Stimulated activated CD8-positive, alpha-beta memory T cell treated with anti-CD3 and anti-CD28 coated beads, Interleukin-12 subunit alpha, Interleukin-12 subunit beta, amount 100 ng/mL, for 4 hours (primary cell): ENCODE results near the gene FBLN2.

Source experiments
- DNase-seq: peaks from one replicate; pipeline ENCODE4 v3.0.0-alpha.2; 2020; ENCODE audit warnings: low read depth

The FBLN2 gene

DNA sequence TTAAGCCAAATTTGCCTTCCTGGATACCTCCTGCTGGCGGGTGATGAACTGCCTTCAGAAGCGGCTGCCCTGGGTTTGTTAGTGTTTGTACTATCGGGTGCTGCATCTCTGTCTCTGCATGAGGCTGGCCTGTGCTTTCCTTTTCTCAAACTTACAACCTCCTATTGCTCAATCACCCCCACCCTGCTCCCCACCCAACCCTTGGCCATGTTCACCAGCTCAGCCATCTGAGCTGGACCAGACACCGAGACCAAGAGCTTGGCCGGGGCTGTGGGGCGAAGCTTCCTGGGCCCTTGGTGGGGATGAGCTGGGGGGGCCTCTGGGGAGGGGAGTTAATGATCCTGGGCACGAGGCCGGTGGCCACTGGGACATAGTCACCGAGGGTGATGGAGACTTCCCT, 16.8 kb upstream of the FBLN2 start:
- DNase-seq = no peak

- no peak for DNase-seq
These were observed 16.3 kb upstream of the FBLN2 start for GRCh38 chr3:13532631-13533030.

- DNase-seq = no peak
These were observed 15.0 kb upstream of the FBLN2 start for GRCh38 chr3:13533885-13534301.

GRCh38 chr3:13535526-13535875, 13.4 kb upstream of the FBLN2 start:
- no peak for DNase-seq

DNA sequence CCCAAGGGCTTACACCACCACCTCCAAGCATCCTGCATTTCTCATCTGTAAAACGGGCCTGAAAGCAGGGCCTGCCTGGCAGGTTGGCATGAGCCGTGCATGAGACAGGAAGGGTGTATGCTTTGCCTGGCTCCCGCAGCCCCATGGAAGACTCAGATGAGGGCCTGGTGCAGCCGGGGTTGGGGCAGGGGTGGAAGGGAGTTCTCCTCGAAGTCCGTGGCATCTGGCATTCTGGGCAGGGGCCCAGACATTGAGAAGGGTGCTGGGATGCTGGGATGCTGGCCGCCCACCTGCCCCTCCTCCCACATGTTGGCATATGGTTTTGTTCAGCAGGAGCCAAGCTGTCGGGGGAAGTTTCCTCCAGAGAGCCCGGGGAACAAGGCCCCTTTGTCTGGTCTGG, 13.0 kb upstream of the FBLN2 start:
- DNase-seq = no peak

- DNase-seq = no peak
These were observed 12.5 kb upstream of the FBLN2 start for GRCh38 chr3:13536432-13536831.

DNA sequence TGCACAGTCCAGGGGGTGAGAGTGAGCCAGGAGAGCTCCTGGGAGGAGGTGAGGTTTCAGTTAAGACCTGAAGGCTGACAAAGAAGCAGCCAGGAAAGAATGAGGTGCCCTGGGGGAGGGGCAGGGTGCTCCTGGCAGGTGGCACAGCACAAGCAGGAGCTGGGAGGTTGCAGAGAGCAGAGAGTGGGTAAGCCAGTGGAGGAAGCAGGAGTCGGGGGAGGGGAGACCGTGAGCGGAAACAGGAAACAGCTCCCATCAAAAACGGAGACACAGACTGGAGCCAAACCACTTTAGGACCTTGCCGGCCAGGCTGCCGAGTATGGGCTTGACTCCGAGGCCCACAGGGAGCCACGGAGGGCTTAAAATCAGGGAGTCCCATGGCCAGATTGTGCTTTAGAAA, 12.1 kb upstream of the FBLN2 start:
- no peak for DNase-seq

GRCh38 chr3:13537244-13537908, 11.5 kb upstream of the FBLN2 start:
- no peak for DNase-seq

GRCh38 chr3:13537909-13538296, 11.0 kb upstream of the FBLN2 start:
- DNase-seq = no peak

DNA sequence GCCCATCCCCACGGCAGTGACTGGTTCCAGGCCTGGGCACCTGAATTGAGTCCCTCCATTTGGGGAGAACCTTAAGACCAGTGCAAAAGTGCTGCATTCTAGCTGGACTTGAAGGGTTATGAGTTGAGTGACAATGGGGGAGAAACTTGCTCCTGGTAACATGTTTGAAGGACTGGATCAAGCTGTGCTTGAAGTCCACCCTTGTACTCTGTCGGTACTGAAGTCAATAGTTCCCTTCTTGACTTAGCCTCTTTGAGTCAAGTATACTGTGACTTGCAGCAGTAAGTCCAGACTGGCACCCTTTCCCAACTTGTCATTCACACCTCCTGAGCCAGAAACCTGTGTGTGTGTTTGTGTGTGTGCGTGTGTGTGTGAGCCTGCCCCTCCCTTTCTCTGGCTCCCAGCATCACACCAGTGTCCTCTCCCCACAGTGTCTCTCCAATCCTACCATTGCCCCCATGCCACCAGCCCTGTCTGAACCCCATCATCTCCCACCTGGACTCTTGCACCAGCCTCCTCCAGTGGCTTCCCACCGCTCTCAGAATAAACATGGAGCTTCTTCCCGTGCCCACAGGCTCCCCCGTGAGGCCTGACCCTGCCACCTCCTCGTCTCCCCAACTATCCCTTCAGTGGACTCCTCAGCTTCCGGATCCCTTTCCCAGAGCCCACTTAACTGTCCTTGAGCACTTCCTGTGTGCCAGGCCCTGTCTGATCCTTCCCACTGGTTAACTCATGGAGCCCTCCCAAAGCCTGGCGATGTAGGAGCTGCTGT, 10.2 kb upstream of the FBLN2 start:
- DNase-seq = no peak

DNA sequence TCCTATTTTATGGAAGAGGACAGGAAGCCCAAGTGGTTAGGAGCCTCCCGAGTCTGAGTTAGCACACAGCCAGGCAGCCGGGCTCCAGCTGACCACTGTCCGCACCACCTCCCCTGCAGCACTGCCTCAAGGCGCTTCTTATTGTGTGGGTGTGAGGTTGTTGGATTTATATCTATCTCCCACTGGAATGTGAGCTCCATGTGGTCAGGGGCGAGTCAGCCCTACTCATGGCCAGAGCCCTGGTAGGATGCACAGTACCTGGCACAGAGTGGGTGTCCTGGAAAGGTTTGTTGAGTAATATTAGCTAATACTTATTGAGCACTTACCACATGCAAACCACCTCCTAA, 9.7 kb upstream of the FBLN2 start:
- DNase-seq = no peak

- no peak for DNase-seq
These were observed 9.3 kb upstream of the FBLN2 start for GRCh38 chr3:13539671-13540070.

DNA sequence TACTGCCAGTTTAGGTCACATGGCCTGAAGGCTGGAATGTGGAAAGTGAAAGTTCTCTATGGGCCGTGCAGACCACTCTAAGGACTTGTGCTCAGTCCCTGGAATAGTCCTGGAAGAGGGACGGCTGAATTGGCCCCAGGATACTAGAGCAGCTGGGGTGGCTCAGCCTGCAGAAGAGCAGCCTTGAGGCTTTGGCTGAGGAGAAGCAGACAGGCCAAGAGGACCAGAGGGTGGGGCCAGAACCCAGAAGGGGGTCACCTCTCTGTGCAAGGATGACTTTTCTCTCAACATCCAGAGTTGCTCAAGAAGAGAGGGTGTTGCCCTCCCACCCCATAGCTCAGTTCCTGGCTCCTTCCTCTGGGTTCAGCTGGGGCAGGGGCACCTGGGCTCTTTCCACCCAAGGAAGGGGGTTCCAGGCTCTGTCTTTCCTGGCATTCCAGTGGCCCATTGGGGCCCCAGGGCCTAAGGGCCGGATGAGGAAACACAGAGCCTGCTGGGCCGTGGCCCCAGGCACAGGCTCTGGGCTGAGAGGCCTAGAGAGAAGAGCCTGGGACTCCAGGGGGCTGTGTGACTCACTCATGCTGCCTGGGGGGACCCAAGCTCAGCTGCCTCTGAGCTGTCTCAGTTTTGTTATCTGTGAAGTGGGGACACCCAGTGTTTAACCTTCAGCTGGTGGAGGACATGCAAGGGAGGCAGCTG, 8.5 kb upstream of the FBLN2 start:
- no peak for DNase-seq

DNA sequence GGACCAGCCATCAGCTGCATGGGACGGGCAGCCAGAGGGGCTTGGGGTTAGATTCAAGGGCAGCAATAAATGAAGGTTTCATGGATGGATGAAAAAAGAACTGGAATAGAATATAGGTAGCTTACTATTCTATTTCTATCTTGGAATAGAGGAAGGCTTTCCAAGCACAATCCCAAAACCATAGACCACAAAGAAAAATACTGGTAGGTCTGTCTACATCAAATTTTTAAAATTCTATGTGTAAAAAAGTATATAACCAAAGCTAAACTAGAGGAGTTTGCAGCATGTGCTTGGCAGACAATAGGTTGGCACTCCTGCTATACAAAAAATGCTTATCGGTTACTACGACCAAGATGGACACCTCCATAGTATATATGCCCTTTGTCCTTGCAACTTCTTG, 7.2 kb upstream of the FBLN2 start:
- DNase-seq = no peak

DNA sequence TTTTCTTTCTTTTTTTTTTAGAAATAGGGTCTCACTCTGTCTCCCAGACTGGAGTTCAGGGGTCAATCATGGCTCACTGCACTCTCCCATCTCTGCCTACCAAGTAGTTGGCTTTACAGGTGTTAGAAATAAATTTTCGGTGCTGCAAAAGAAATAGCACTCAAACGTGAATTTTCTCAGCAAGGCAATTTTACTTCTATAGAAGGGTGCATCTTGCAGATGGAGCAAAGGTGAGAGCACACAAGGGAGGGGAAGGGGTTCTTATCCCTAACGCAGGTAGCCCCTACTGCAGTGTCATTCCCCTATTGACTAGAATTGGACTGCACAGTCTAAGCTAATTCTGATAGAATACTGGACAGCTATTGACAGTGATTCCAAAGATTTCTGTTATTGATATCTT, 6.8 kb upstream of the FBLN2 start:
- no peak for DNase-seq

DNA sequence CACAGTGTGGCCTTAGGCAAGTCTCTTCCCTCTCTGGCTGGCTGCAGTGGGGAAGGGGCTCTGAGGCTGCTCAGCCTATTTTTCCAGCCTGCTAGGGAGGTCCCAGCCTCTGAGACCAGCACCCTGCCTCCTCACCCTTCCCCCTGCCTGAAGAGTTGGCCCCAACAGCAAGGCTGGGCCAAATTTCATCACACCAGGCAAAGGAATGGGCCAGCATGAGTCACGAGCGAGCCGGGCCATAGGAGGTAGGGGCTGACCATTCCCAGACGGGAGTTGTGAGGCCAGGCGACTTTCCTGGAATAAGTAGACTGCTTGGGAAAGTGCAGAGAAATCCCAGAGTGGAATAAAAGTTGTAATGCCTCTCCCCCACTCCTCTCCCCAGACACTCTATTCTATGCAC, 5.7 kb upstream of the FBLN2 start:
- DNase-seq = no peak

DNA sequence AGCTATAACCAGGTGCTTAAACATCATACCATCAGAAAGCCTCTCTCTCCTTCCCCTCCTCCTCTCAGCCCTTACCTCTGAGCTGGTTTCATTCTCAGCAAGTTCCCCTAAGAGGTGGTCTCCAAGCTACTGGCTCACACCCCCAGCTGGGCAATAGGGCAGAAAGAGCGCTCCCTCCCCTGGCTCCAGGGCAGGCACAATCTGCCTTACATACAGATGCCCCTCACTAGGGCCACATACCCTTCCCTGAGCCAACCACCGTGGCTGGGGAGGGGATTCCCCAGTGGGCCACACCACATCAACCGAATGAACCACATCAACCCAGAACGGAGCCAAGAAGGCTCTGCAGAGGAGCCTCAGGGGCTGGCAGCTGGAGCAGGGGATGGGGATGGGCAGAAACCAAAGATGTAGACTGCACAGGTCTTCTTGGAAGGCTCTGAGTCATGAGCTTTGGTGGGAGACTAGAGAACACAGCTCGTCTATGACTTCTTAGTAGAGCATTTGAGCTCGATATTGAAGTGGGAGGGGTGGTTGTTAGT, 4.6 kb upstream of the FBLN2 start:
- DNase-seq = peak; percentile 15

GRCh38 chr3:13544951-13545651, 3.8 kb upstream of the FBLN2 start:
- DNase-seq = no peak

GRCh38 chr3:13545952-13546454, 2.9 kb upstream of the FBLN2 start:
- DNase-seq = no peak

DNA sequence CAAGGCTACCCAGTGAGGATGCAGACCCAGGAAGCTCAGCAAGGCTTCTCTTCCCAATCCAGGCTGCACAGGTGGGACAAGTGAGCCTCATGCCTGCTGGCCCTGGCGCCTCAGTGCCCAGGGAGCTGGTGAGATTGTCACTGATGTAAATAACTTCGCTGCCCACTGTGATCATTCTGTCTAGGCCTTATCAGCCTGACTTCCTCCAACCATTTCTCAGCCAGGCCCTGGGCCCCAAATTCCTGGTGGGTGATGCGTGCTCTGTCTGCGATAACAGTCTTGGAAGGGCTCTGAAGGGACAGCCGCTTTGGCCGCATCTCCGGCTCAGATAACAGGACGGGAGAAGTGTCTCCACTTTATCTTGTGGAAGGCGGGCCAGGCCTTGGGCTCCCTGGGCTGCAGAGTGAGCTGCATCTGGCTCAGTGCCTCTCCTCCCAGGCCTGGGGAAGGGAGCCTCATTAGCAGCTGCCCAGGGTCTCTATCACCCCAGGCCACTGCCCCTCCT, 2.2 kb upstream of the FBLN2 start:
- DNase-seq = no peak

DNA sequence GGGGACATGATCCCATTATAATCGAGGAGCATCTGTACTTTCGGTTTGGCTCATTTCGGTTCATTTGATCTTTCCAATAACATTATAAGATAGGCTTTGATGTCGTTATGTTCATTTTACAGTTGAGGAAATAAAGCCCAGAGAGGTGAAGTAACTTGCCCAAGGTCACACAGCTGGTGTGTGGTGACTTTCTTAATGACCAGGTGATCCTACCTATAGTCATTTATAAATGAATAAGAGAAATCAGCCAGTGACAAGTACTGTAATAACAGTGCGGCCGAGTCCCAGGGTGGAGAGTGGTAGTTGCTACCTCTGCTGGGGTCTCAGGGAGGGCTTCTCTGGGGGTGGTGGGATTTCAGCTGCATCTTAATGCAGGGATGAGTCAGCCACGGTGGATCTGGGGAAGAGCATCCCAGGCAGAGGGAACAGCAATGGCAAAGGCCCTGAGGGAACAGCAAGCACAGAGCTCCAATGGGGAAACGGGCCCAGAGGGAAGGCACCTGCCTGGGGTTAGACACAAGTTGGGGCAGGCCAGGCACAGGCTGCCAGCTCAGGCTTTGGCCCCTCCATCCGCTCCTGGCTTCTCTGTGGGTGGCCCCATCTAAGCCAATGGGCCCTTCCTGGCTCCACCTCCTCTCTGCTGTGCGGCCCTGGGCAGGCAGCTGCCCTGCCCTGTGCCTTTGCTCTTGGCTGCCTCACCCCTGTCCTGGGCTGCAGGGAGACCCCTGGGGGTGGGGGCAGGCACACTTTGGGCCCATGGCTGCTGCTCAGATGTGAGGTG, 1.1 kb upstream of the FBLN2 start:
- no peak for DNase-seq
